ENCODE results near the gene HEPH. TPM values are rescaled to one million over a fixed set of nuclear protein-coding genes. Genes with fewer than 3 reads are reported as not detected.
"Not testable (repeated sequence)": the region's sequence is repeated elsewhere in the genome, so short reads cannot be mapped to it uniquely, and the experiment has no call there.

HEPH gene
- total RNA-seq (10 to 100 TPM in 1 of 2 donors, 1 to 10 TPM in 1; 6.3 to 10.8 TPM), polyA plus RNA-seq (ENCODE audit: insufficient read depth, low read depth, low replicate concordance) (10.8 TPM)
- long read RNA-seq, donor 1, partial matches to known transcripts, result 0 of 2 reads
- long read RNA-seq, donor 1, other reads (novel, unspliced or antisense), result 0 of 2 reads
- long read RNA-seq, donor 2, full-length matches to known transcripts, result 2 of 2 reads
- long read RNA-seq, donor 2, partial matches to known transcripts, result 0 of 2 reads
- long read RNA-seq, donor 2, other reads (novel, unspliced or antisense), result 0 of 2 reads

GRCh38 chrX:66163849-66164411, at the start of gene HEPH:
Gene HEPH, plus strand, starts transcription at chrX:66164247. Its CDS starts 6,324 bp downstream, at chrX:66170571.
- 0 to 16% methylated on average over 3 of the region's 3 CpGs for WGBS, 2 donors
- H3K36me3 ChIP-seq (ENCODE audit: low read depth, missing control alignments), result no peaks in the 10 kb centered on the region
- intact Hi-C loops (cut with DNase I; ENCODE audit: low total_unique reads), result no loop called here
- no peaks in the 10 kb centered on the region for H3K9me3 ChIP-seq
- H3K4me1 ChIP-seq, result no peaks in the 10 kb centered on the region
- no peaks in the 10 kb centered on the region for H3K27me3 ChIP-seq
- peak; percentile 15 for DNase-seq
- H3K27ac ChIP-seq, result no peak within 1 kb of the TSS
- TF ChIP-seq CTCF (IDR thresholded peaks at IDR 0.05) (no peak), POLR2A (IDR thresholded peaks at IDR 0.05) (no peak)
- H3K4me3 ChIP-seq, result peak within 1 kb of the TSS in 1 of 2 donors; percentile 23

GRCh38 chrX:66118722-66119121, 45.3 kb upstream of the HEPH start:
- H3K4me1 ChIP-seq; H3K27me3 ChIP-seq; H3K4me3 ChIP-seq; H3K9me3 ChIP-seq; H3K27ac ChIP-seq; intact Hi-C loops (cut with DNase I; ENCODE audit: low total_unique reads); H3K36me3 ChIP-seq (ENCODE audit: low read depth, missing control alignments); DNase-seq: not testable (repeated sequence)
- 72 to 87% methylated on average over 3 to 6 of the region's 6 CpGs for whole genome bisulfite sequencing, 2 donors

GRCh38 chrX:66121354-66121753, 42.7 kb upstream of the HEPH start:
- H3K27ac ChIP-seq; H3K36me3 ChIP-seq (ENCODE audit: low read depth, missing control alignments); H3K4me3 ChIP-seq; intact Hi-C loops (cut with DNase I; ENCODE audit: low total_unique reads); H3K4me1 ChIP-seq; DNase-seq; H3K9me3 ChIP-seq; H3K27me3 ChIP-seq: not testable (repeated sequence)
- 88 to 96% methylated on average over 2 of the region's 2 CpGs for WGBS, 2 donors

- 83% methylated on average over 1 of the region's 3 CpGs; no CpG with 5 or more reads in 1 of the 2 donors for WGBS, 2 donors
These were observed 37.4 kb upstream of the HEPH start for GRCh38 chrX:66126662-66127061.

GRCh38 chrX:66130469-66130868, 33.6 kb upstream of the HEPH start:
- no peaks in the 10 kb centered on the region for H3K4me1 ChIP-seq
- H3K36me3 ChIP-seq (ENCODE audit: low read depth, missing control alignments), result no peaks in the 10 kb centered on the region
- TF ChIP-seq CTCF (IDR thresholded peaks at IDR 0.05) (no peak), POLR2A (IDR thresholded peaks at IDR 0.05) (no peak)
- no peak overlapping the region for H3K4me3 ChIP-seq
- H3K27ac ChIP-seq, result no peak overlapping the region
- H3K27me3 ChIP-seq, result no peaks in the 10 kb centered on the region
- no peak for DNase-seq
- H3K9me3 ChIP-seq, result no peaks in the 10 kb centered on the region
- intact Hi-C loops (cut with DNase I; ENCODE audit: low total_unique reads), result no loop called here

More at GRCh38 chrX:66126662-66127061, 37.4 kb upstream of the HEPH start:
- DNase-seq, result no peak
- no peaks in the 10 kb centered on the region for H3K4me1 ChIP-seq
- H3K4me3 ChIP-seq, result no peak overlapping the region
- H3K9me3 ChIP-seq, result no peaks in the 10 kb centered on the region
- intact Hi-C loops (cut with DNase I; ENCODE audit: low total_unique reads), result no loop called here
- H3K27me3 ChIP-seq, result no peaks in the 10 kb centered on the region
- H3K36me3 ChIP-seq (ENCODE audit: low read depth, missing control alignments), result no peaks in the 10 kb centered on the region
- H3K27ac ChIP-seq, result no peak overlapping the region
- no peak for TF ChIP-seq POLR2A (IDR thresholded peaks at IDR 0.05)
- TF ChIP-seq CTCF (IDR thresholded peaks at IDR 0.05), result no peak

- H3K4me1 ChIP-seq; H3K4me3 ChIP-seq; H3K9me3 ChIP-seq; intact Hi-C loops (cut with DNase I; ENCODE audit: low total_unique reads); H3K36me3 ChIP-seq (ENCODE audit: low read depth, missing control alignments); H3K27ac ChIP-seq; H3K27me3 ChIP-seq; DNase-seq: not testable (repeated sequence)
- 56 to 80% methylated on average over 4 of the region's 4 CpGs for WGBS, 2 donors
These were observed 28.8 kb upstream of the HEPH start for GRCh38 chrX:66135284-66135683.
